ENCODE measurements around the gene TMEM101. TPM values are rescaled to one million over a fixed set of nuclear protein-coding genes. Genes with fewer than 3 reads are reported as not detected.
"Not testable (repeated sequence)": the region's sequence is repeated elsewhere in the genome, so short reads cannot be mapped to it uniquely, and the experiment has no call there.

Gene TMEM101
- total RNA-seq, 2 experiments from 2014 or later: 27.6 to 28.2 TPM

GRCh38 chr17:43962479-43962878 is 52.3 kb downstream of the TMEM101 start:
- no peaks in the 10 kb centered on the region for H3K9me3 Mint-ChIP-seq
- H3K4me3 Mint-ChIP-seq: no peak overlapping the region
- H3K36me3 Mint-ChIP-seq: no peaks in the 10 kb centered on the region
- CTCF ChIA-PET: interaction anchor here (2.1 kb wide), 1 partner anchor 19 kb away, joined by 11 read pairs; the partner anchor contains the start of gene PPY
- no peaks in the 10 kb centered on the region for H3K4me1 Mint-ChIP-seq (ENCODE audit: low read depth)
- intact Hi-C loops (cut with micrococcal nuclease): no loop called here
- POLR2A ChIA-PET: no interaction called here
- H3K27ac Mint-ChIP-seq: no peak overlapping the region
- no peak for DNase-seq
- H3K27me3 Mint-ChIP-seq: peaks cover 8% of the 10 kb centered on the region

GRCh38 chr17:43961954-43962353 is 52.8 kb downstream of the TMEM101 start:
- intact Hi-C loops (cut with micrococcal nuclease): no loop called here
- H3K4me3 Mint-ChIP-seq: no peak overlapping the region
- ChIA-PET POLR2A (interaction anchor here (1.0 kb wide), 1 partner anchor 18 kb away, joined by 3 read pairs; no protein-coding TSS in a partner anchor), CTCF (interaction anchor here (1.2 kb wide), 1 partner anchor 18 kb away, joined by 6 read pairs; no protein-coding TSS in a partner anchor)
- peaks cover 8% of the 10 kb centered on the region for H3K27me3 Mint-ChIP-seq
- no peaks in the 10 kb centered on the region for H3K9me3 Mint-ChIP-seq
- no peaks in the 10 kb centered on the region for H3K4me1 Mint-ChIP-seq (ENCODE audit: low read depth)
- no peak for DNase-seq
- H3K27ac Mint-ChIP-seq: no peak overlapping the region
- no peaks in the 10 kb centered on the region for H3K36me3 Mint-ChIP-seq

- H3K9me3 Mint-ChIP-seq; H3K4me3 Mint-ChIP-seq; H3K4me1 Mint-ChIP-seq (ENCODE audit: low read depth); H3K27ac Mint-ChIP-seq; DNase-seq; H3K27me3 Mint-ChIP-seq; H3K36me3 Mint-ChIP-seq; intact Hi-C loops (cut with micrococcal nuclease): not testable (repeated sequence)
- POLR2A ChIA-PET: interaction anchor here (1.0 kb wide), 1 partner anchor 17 kb away, joined by 3 read pairs; no protein-coding TSS in a partner anchor
- CTCF ChIA-PET: interaction anchor here (1.2 kb wide), 1 partner anchor 17 kb away, joined by 6 read pairs; no protein-coding TSS in a partner anchor
Observed at GRCh38 chr17:43961292-43961691, 53.5 kb downstream of the TMEM101 start.

Other genes starting within 250 kb of the TMEM101 start
- gene DUSP3, start 236.0 kb downstream of the TMEM101 start, total RNA-seq: 10 to 100 TPM; 13.8 to 14.8 TPM
- not detected for gene CFAP97D1, start 234.5 kb downstream of the TMEM101 start, total RNA-seq
- gene MPP3, start 181.8 kb downstream of the TMEM101 start, total RNA-seq: under 1 TPM; 0.41 to 0.62 TPM
- gene CD300LG, start 167.8 kb downstream of the TMEM101 start, total RNA-seq: not detected
- 1 to 10 TPM; 1.8 to 2.0 TPM for gene MPP2, start 107.4 kb downstream of the TMEM101 start, total RNA-seq
- gene PPY, start 72.5 kb downstream of the TMEM101 start, total RNA-seq: under 1 TPM in 1 of 2 experiments, not detected in 1; 0.90 TPM
- not detected for gene PYY, start 61.0 kb downstream of the TMEM101 start, total RNA-seq
- gene NAGS, start 10.3 kb downstream of the TMEM101 start, total RNA-seq: 1 to 10 TPM; 1.5 to 1.7 TPM
- gene LSM12, start 51.7 kb upstream of the TMEM101 start, total RNA-seq: 10 to 100 TPM; 76.8 to 81.8 TPM
- 10 to 100 TPM; 20.7 to 21.9 TPM for gene G6PC3, start 55.8 kb upstream of the TMEM101 start, total RNA-seq
- gene HDAC5, start 108.7 kb upstream of the TMEM101 start, total RNA-seq: 10 to 100 TPM; 18.0 to 19.0 TPM
- gene HROB, start 127.0 kb upstream of the TMEM101 start, total RNA-seq: 10 to 100 TPM; 17.9 to 19.8 TPM
- under 1 TPM in 1 of 2 experiments, not detected in 1; 0.19 TPM for gene ASB16, start 155.7 kb upstream of the TMEM101 start, total RNA-seq
- gene TMUB2, start 172.0 kb upstream of the TMEM101 start, total RNA-seq: 10 to 100 TPM; 21.8 to 21.9 TPM
- gene ATXN7L3, start 184.9 kb upstream of the TMEM101 start, total RNA-seq: 10 to 100 TPM; 63.4 to 69.7 TPM
- gene UBTF, start 204.7 kb upstream of the TMEM101 start, total RNA-seq: 100 to 1,000 TPM; 112 to 118 TPM